ENCODE measurements around the gene NKX1-1.

NKX1-1 gene

DNA sequence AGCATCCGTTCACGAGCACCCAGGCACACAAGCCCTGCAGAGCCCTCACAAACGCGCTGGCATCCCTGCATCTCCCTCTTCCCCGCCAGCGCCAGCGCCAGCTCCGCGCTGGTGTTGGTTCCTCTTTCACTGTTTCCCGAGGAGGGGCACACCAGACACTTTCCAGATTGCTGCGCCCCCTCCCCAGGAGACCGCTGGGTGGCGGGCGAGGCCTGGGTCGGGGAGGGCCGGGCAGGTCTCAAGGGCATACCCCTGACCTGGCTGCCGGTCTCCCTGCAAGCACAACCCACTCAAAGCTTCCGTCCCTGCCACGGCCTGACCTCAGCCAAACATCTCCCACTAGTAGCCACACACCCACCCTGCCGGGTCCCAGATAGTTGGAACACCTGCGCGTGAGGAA, 2.2 kb upstream of the NKX1-1 start:
- Histone ChIP-seq H3K4me1 (ENCODE audit: control insufficient read depth, low read length) (no peaks in the 10 kb centered on the region), H3K36me3 (ENCODE audit: control insufficient read depth, low read length) (no peaks in the 10 kb centered on the region), H3K4me2 (ENCODE audit: low read length) (no peak overlapping the region), H3F3A (ENCODE audit: control insufficient read depth, insufficient read depth) (no peaks in the 10 kb centered on the region), H3K4me3 (ENCODE audit: low read length) (no peak overlapping the region), H3K79me2 (ENCODE audit: control insufficient read depth, low read length) (no peaks in the 10 kb centered on the region), H3K9me2 (replicated peaks; ENCODE audit: control insufficient read depth, low read length) (no peaks in the 10 kb centered on the region), H3K27ac (ENCODE audit: low read depth, low read length) (no peak overlapping the region), H3K27me3 (ENCODE audit: control insufficient read depth, low read length) (no peaks in the 10 kb centered on the region), H4K20me1 (ENCODE audit: control insufficient read depth, insufficient read depth, low read depth, low read length) (no peaks in the 10 kb centered on the region), H3K9me3 (ENCODE audit: control insufficient read depth, insufficient read depth, low read length) (peaks cover 5% of the 10 kb centered on the region; the same call in 1 of the 2 replicates)
- TF ChIP-seq CTCF (IDR thresholded peaks at IDR 0.05; ENCODE audit: low read depth, low read length, poor library complexity, severe bottlenecking) (no peak), EZH2phosphoT487 (IDR thresholded peaks at IDR 0.05; ENCODE audit: borderline replicate concordance, low read length) (no peak)

DNA sequence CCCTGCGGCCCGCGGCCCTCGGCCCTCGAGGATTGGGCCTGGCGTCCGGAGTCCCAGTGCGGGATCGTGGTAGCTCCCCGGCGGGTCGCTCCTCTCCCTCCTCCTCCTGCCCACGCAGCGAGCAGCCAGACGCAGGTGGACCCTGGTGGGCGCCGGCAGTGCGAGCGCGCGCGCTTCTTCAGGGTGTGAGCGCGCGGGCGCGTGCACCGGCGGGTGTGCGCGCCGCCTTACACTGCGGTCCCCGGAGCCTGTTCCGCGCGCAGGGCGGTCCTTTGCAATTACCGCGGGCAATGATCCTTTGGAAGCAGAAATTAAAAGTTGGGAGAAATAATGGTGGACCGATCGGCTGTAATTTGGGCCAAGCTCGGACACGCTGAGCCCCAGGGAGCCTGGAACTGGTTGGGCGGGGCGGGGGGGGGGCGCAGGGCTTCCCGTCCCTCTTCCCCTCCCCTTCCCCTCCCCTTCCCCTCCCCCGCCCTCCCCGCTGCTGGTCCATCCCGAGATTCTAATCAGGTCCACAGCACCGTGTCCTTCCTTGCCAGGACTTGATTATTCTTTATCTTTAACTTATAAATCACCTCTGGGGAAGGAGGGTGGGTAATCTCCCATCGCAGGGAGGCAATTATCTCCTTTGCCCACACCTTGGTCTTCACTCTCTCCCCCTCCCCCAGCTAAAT, 1.6 kb upstream of the NKX1-1 start:
- no peaks in the 10 kb centered on the region for H4K20me1 ChIP-seq (ENCODE audit: control insufficient read depth, insufficient read depth, low read depth, low read length)
- H3K9me3 ChIP-seq (ENCODE audit: control insufficient read depth, insufficient read depth, low read length) = peaks cover 3% of the 10 kb centered on the region; the same call in 1 of the 2 replicates
- TF ChIP-seq CTCF (IDR thresholded peaks at IDR 0.05; ENCODE audit: low read depth, low read length, poor library complexity, severe bottlenecking) = no peak
- TF ChIP-seq EZH2phosphoT487 (IDR thresholded peaks at IDR 0.05; ENCODE audit: borderline replicate concordance, low read length) = no peak
- H3K9me2 ChIP-seq (replicated peaks; ENCODE audit: control insufficient read depth, low read length) = no peaks in the 10 kb centered on the region
- H3K4me1 ChIP-seq (ENCODE audit: control insufficient read depth, low read length) = no peaks in the 10 kb centered on the region
- no peaks in the 10 kb centered on the region for H3K27me3 ChIP-seq (ENCODE audit: control insufficient read depth, low read length)
- no peaks in the 10 kb centered on the region for H3F3A ChIP-seq (ENCODE audit: control insufficient read depth, insufficient read depth)
- no peaks in the 10 kb centered on the region for H3K36me3 ChIP-seq (ENCODE audit: control insufficient read depth, low read length)
- no peaks in the 10 kb centered on the region for H3K79me2 ChIP-seq (ENCODE audit: control insufficient read depth, low read length)
- no peak overlapping the region for H3K4me3 ChIP-seq (ENCODE audit: low read length)
- no peak overlapping the region for H3K27ac ChIP-seq (ENCODE audit: low read depth, low read length)
- H3K4me2 ChIP-seq (ENCODE audit: low read length) = no peak overlapping the region

- Histone ChIP-seq H3K79me2 (ENCODE audit: control insufficient read depth, low read length) (no peaks in the 10 kb centered on the region), H3K27ac (ENCODE audit: low read depth, low read length) (no peak overlapping the region), H3K4me3 (ENCODE audit: low read length) (no peak overlapping the region), H3K36me3 (ENCODE audit: control insufficient read depth, low read length) (no peaks in the 10 kb centered on the region), H3K9me3 (ENCODE audit: control insufficient read depth, insufficient read depth, low read length) (peaks cover 3% of the 10 kb centered on the region; the same call in 1 of the 2 replicates), H4K20me1 (ENCODE audit: control insufficient read depth, insufficient read depth, low read depth, low read length) (no peaks in the 10 kb centered on the region), H3K4me2 (ENCODE audit: low read length) (no peak overlapping the region), H3K4me1 (ENCODE audit: control insufficient read depth, low read length) (no peaks in the 10 kb centered on the region), H3F3A (ENCODE audit: control insufficient read depth, insufficient read depth) (no peaks in the 10 kb centered on the region), H3K27me3 (ENCODE audit: control insufficient read depth, low read length) (no peaks in the 10 kb centered on the region), H3K9me2 (replicated peaks; ENCODE audit: control insufficient read depth, low read length) (no peaks in the 10 kb centered on the region)
- TF ChIP-seq CTCF (IDR thresholded peaks at IDR 0.05; ENCODE audit: low read depth, low read length, poor library complexity, severe bottlenecking) (no peak), EZH2phosphoT487 (IDR thresholded peaks at IDR 0.05; ENCODE audit: borderline replicate concordance, low read length) (no peak)
These were observed 877 bp upstream of the NKX1-1 start for GRCh38 chr4:1406981-1407656.
